Neural cell (in vitro differentiated cells): Measurements from ENCODE around the gene SLC25A34.

Experiments used
- CTCF ChIP-seq: fragments of 450-650 bp; IDR thresholded peaks from 2 replicates; pipeline ENCODE4 v1.5.1; 2014; ENCODE audit warnings: antibody characterized with exemption, mild to moderate bottlenecking, moderate library complexity; ENCODE audit not compliant: poor library complexity, severe bottlenecking
- EP300 ChIP-seq: fragments of 450-650 bp; conservative IDR thresholded peaks from 2 replicates; pipeline ENCODE4 v1.6.1; 2014; ENCODE audit warnings: antibody characterized with exemption, mild to moderate bottlenecking, moderate library complexity; ENCODE audit not compliant: poor library complexity, severe bottlenecking
- EZH2 ChIP-seq: fragments of 200-600, 300-800 bp; shearing (Covaris generic), sonication (generic); IDR thresholded peaks from 2 replicates; pipeline ENCODE4 v1.6.1; 2014; ENCODE audit warnings: antibody characterized with exemption, low read length, borderline replicate concordance, mild to moderate bottlenecking; ENCODE audit not compliant: insufficient read depth, poor library complexity, severe bottlenecking
- MXI1 ChIP-seq: fragments of 450-650 bp; conservative IDR thresholded peaks from 2 replicates; pipeline ENCODE4 v1.6.1; 2014; ENCODE audit warnings: antibody characterized with exemption, mild to moderate bottlenecking; ENCODE audit not compliant: poor library complexity, severe bottlenecking
- POLR2AphosphoS5 ChIP-seq: IDR thresholded peaks from 2 replicates; pipeline ENCODE4 v1.6.1; 2012
- REST ChIP-seq: IDR thresholded peaks from 2 replicates; pipeline ENCODE4 v1.6.1; 2012; ENCODE audit warnings: borderline replicate concordance
- SMC3 ChIP-seq: fragments of 450-650 bp; conservative IDR thresholded peaks from 2 replicates; pipeline ENCODE4 v1.6.1; 2014; ENCODE audit warnings: antibody characterized with exemption, mild to moderate bottlenecking, moderate library complexity; ENCODE audit not compliant: poor library complexity
- TAF1 ChIP-seq: IDR thresholded peaks from 2 replicates; pipeline ENCODE4 v1.6.1; 2012; ENCODE audit warnings: low read depth

- no peak for TF ChIP-seq CTCF
- no peak for TF ChIP-seq EP300
- no peak for TF ChIP-seq EZH2
- TF ChIP-seq POLR2AphosphoS5: no peak
- TF ChIP-seq SMC3: no peak
- no peak for TF ChIP-seq REST
- no peak for TF ChIP-seq MXI1
- no peak for TF ChIP-seq TAF1
These were observed 17.9 kb upstream of the SLC25A34 start for GRCh38 chr1:15718199-15718601.
